GM23338 (cell line): Measurements from ENCODE around the gene RBM12. TPM values are rescaled to one million over a fixed set of nuclear protein-coding genes. Genes with fewer than 3 reads are reported as not detected.

Source experiments
- ATAC-seq: fragments of 200-7000 bp; cut with Tn5 transposase; 3 replicates; pipeline ENCODE4 v1.9.1; 2020
- DNase-seq: peaks from one replicate; pipeline ENCODE4 v3.0.0-alpha.2; 2015; ENCODE audit warnings: low spot score
- H2AFZ ChIP-seq: fragments of 200-600 bp; sonication (generic); 2 replicates; pipeline ENCODE4 v1.8.0; 2016; ENCODE audit warnings: antibody characterized with exemption, mild to moderate bottlenecking, moderate library complexity
- H3F3A ChIP-seq: fragments of 200-600 bp; sonication (generic); replicated peaks from 2 replicates; pipeline ENCODE4 v1.8.0; 2017; ENCODE audit warnings: antibody characterized with exemption, mixed run types, low read depth
- H3K27ac ChIP-seq: fragments of 200-600 bp; sonication (generic); 2 replicates; pipeline ENCODE4 v1.6.1; 2016; ENCODE audit warnings: low read depth
- H3K27me3 ChIP-seq: fragments of 200-600 bp; sonication (generic); 2 replicates; pipeline ENCODE4 v1.8.0; 2016; ENCODE audit warnings: mild to moderate bottlenecking, mixed run types, moderate library complexity; ENCODE audit not compliant: insufficient read depth
- H3K36me3 ChIP-seq: fragments of 200-600 bp; sonication (generic); 2 replicates; pipeline ENCODE4 v1.8.0; 2016; ENCODE audit warnings: mild to moderate bottlenecking; ENCODE audit not compliant: insufficient read depth
- H3K4me1 ChIP-seq: fragments of 200-600 bp; sonication (generic); 2 replicates; pipeline ENCODE4 v1.8.0; 2016; ENCODE audit warnings: mild to moderate bottlenecking, moderate library complexity; ENCODE audit not compliant: insufficient read depth
- H3K4me2 ChIP-seq: fragments of 200-600 bp; sonication (generic); 2 replicates; pipeline ENCODE4 v1.7.1; 2017; ENCODE audit warnings: mixed run types
- H3K4me3 ChIP-seq: fragments of 200-600 bp; sonication (generic); 2 replicates; pipeline ENCODE4 v1.6.1; 2016; ENCODE audit warnings: mixed run types
- H3K79me2 ChIP-seq: fragments of 200-600 bp; sonication (generic); replicated peaks from 2 replicates; pipeline ENCODE4 v1.8.0; 2017; ENCODE audit warnings: mild to moderate bottlenecking; ENCODE audit not compliant: insufficient read depth
- H3K9me2 ChIP-seq: fragments of 200-600 bp; sonication (generic); 2 replicates; pipeline ENCODE4 v1.8.0; 2017; ENCODE audit not compliant: insufficient read depth
- H4K20me1 ChIP-seq: fragments of 200-600 bp; sonication (generic); replicated peaks from 2 replicates; pipeline ENCODE4 v1.8.0; 2017; ENCODE audit warnings: mild to moderate bottlenecking; ENCODE audit not compliant: insufficient read depth
- H3K27ac Mint-ChIP-seq: 2 replicates; pipeline ENCODE4 v1.8.0; 2020; ENCODE audit warnings: inconsistent platforms, mild to moderate bottlenecking, moderate library complexity, mixed read lengths
- H3K27me3 Mint-ChIP-seq: 3 replicates; pipeline ENCODE4 v1.8.0; 2022; ENCODE audit warnings: low read depth, mild to moderate bottlenecking, moderate library complexity, mixed read lengths, inconsistent platforms; ENCODE audit not compliant: insufficient read depth, poor library complexity
- H3K36me3 Mint-ChIP-seq: 3 replicates; pipeline ENCODE4 v1.8.0; 2021; ENCODE audit warnings: low read depth, mild to moderate bottlenecking, inconsistent platforms, moderate library complexity, mixed read lengths
- H3K4me1 Mint-ChIP-seq: 3 replicates; pipeline ENCODE4 v1.8.0; 2020; ENCODE audit warnings: mild to moderate bottlenecking, inconsistent platforms, mixed read lengths
- H3K4me3 Mint-ChIP-seq: 3 replicates; pipeline ENCODE4 v1.8.0; 2021; ENCODE audit warnings: moderate library complexity, mild to moderate bottlenecking, inconsistent platforms, mixed read lengths
- H3K9me3 Mint-ChIP-seq: 3 replicates; pipeline ENCODE4 v1.8.0; 2020; ENCODE audit warnings: moderate library complexity, mild to moderate bottlenecking, inconsistent platforms, mixed read lengths
- CREB1 ChIP-seq: fragments of 250-450 bp; sonication (Bioruptor Pico); IDR thresholded peaks from 2 replicates; pipeline ENCODE4 v1.5.0; 2020; ENCODE audit warnings: low read depth, mild to moderate bottlenecking, moderate library complexity
- ETS1 ChIP-seq: IDR thresholded peaks from 2 replicates; pipeline ENCODE4 v1.6.1; 2016; ENCODE audit warnings: antibody characterized with exemption
- EZH2 ChIP-seq: fragments of 200-600 bp; sonication (generic); IDR thresholded peaks from one replicate; pipeline ENCODE4 v1.8.0; 2017; ENCODE audit warnings: antibody characterized with exemption, mild to moderate bottlenecking, low read depth; ENCODE audit not compliant: unreplicated experiment
- JUNB ChIP-seq: IDR thresholded peaks from one replicate; pipeline ENCODE4 v1.6.1; 2016; ENCODE audit warnings: antibody characterized with exemption; ENCODE audit not compliant: unreplicated experiment
- NANOG ChIP-seq: IDR thresholded peaks from 2 replicates; pipeline ENCODE4 v1.6.1; 2016; ENCODE audit warnings: antibody characterized with exemption, borderline replicate concordance
- POLR2AphosphoS5 ChIP-seq: IDR thresholded peaks from 2 replicates; pipeline ENCODE4 v1.6.1; 2016; ENCODE audit warnings: antibody characterized with exemption, low read depth
- ZNF114 ChIP-seq: fragments of 250-450 bp; sonication (Bioruptor Pico); IDR thresholded peaks from 2 replicates; pipeline ENCODE4 v1.5.0; 2020; ENCODE audit warnings: mild to moderate bottlenecking, moderate library complexity
- ZNF331 ChIP-seq: fragments of 250-450 bp; sonication (Bioruptor Pico); IDR thresholded peaks from 2 replicates; pipeline ENCODE4 v1.5.0; 2020; ENCODE audit warnings: low read depth, mild to moderate bottlenecking, moderate library complexity
- polyA plus RNA-seq: library from polyadenylated mRNA; unstranded; fragments of >200 nt; fragmentation: Nextera tagmentation; extraction: Ambion mirVana; gene quantifications from 2 replicates; pipeline ENCODE4 v1.2.1, GENCODE V29; 2016
- total RNA-seq: library from RNA; depleted of rRNA; stranded (reverse); fragments of >200 nt; shearing (Covaris generic); gene quantifications from 2 replicates; pipeline ENCODE4 v1.2.3, GENCODE V29; 2014
- TF ChIP-seq, protein P1 (sequence below): IDR thresholded peaks from one replicate; pipeline ENCODE4 v1.6.1; 2018; ENCODE audit warnings: antibody characterized with exemption; ENCODE audit not compliant: unreplicated experiment

Gene RBM12
- total and polyA plus RNA-seq, 2 experiments from 2014 or later = 22.3 to 82.2 TPM

DNA sequence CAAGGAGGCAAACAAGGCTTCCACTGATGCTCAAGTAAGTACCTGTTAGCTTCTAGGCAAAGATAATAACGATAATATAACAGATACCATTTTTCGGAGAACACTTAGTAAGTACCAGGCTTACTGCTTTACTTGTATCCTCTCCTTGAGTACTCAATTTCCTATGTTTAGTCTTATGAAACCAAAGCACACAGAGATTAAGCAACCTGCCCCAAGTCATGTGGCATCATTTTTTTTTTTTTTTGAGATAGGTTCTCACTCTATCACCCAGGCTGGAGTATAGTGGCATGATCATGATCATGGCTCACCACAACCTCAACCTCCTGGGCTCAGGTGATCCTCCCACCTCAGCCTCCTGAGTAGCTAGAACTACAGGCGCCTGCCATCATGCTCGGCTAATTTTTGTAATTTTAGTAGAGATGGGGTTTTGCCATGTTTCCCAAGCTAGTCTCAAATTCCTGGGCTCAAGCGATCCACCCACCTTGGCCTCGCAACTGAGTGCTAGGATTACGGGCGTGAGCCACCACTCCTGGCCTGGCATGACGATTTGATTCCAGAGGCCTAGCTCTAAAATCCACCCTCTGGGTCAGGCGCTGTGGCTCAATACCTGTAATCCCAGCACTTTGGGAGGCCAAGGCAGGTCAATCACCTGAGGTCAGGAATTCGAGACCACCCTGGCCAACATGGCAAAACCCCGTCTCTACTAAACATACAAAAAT, 35.1 kb downstream of the RBM12 start:
- no peak overlapping the region for H3K4me3 ChIP-seq
- Mint-ChIP-seq H3K4me1 (no peaks in the 10 kb centered on the region), H3K4me3 (no peak overlapping the region), H3K36me3 (peaks cover 59% of the 10 kb centered on the region), H3K27me3 (peaks cover 7% of the 10 kb centered on the region), H3K27ac (no peak overlapping the region), H3K9me3 (no peaks in the 10 kb centered on the region)
- H3K4me2 ChIP-seq = no peak overlapping the region
- DNase-seq (no peak), ATAC-seq (no peak)
- peaks cover 33% of the 10 kb centered on the region for H3K36me3 ChIP-seq
- no peak overlapping the region for H3K27ac ChIP-seq
- H3K27me3 ChIP-seq = no peaks in the 10 kb centered on the region
- H4K20me1 ChIP-seq = peaks cover 7% of the 10 kb centered on the region
- H3K4me1 ChIP-seq = no peaks in the 10 kb centered on the region
- no peak overlapping the region for H2AFZ ChIP-seq
- TF ChIP-seq ZNF114 (CRISPR knock-in tag) (no peak), POLR2AphosphoS5 (no peak)
- TF ChIP-seq, protein P1, sequence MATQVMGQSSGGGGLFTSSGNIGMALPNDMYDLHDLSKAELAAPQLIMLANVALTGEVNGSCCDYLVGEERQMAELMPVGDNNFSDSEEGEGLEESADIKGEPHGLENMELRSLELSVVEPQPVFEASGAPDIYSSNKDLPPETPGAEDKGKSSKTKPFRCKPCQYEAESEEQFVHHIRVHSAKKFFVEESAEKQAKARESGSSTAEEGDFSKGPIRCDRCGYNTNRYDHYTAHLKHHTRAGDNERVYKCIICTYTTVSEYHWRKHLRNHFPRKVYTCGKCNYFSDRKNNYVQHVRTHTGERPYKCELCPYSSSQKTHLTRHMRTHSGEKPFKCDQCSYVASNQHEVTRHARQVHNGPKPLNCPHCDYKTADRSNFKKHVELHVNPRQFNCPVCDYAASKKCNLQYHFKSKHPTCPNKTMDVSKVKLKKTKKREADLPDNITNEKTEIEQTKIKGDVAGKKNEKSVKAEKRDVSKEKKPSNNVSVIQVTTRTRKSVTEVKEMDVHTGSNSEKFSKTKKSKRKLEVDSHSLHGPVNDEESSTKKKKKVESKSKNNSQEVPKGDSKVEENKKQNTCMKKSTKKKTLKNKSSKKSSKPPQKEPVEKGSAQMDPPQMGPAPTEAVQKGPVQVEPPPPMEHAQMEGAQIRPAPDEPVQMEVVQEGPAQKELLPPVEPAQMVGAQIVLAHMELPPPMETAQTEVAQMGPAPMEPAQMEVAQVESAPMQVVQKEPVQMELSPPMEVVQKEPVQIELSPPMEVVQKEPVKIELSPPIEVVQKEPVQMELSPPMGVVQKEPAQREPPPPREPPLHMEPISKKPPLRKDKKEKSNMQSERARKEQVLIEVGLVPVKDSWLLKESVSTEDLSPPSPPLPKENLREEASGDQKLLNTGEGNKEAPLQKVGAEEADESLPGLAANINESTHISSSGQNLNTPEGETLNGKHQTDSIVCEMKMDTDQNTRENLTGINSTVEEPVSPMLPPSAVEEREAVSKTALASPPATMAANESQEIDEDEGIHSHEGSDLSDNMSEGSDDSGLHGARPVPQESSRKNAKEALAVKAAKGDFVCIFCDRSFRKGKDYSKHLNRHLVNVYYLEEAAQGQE = no peak
- peaks cover 8% of the 10 kb centered on the region for H3K79me2 ChIP-seq
- no peaks in the 10 kb centered on the region for H3K9me2 ChIP-seq
- H3F3A ChIP-seq = peaks cover 8% of the 10 kb centered on the region; the same call in 1 of the 2 replicates

GRCh38 chr20:35627121-35627520, 37.6 kb downstream of the RBM12 start:
- H3K36me3 Mint-ChIP-seq = peaks cover 55% of the 10 kb centered on the region
- Histone ChIP-seq H3K79me2 (no peaks in the 10 kb centered on the region), H3K4me1 (no peaks in the 10 kb centered on the region), H3K4me2 (no peak overlapping the region), H3K9me2 (no peaks in the 10 kb centered on the region), H4K20me1 (no peaks in the 10 kb centered on the region; the same call in none of the 2 replicates), H3K27me3 (no peaks in the 10 kb centered on the region), H3F3A (peaks cover 8% of the 10 kb centered on the region; the same call in 1 of the 2 replicates), H3K4me3 (no peak overlapping the region), H3K27ac (0 out of 2 replicates have a peak overlapping the region, but pooled peaks have one; percentile 32), H2AFZ (no peak overlapping the region), H3K36me3 (peaks cover 33% of the 10 kb centered on the region)
- H3K4me3 Mint-ChIP-seq = no peak overlapping the region
- ATAC-seq (no peak), DNase-seq (no peak)
- no peaks in the 10 kb centered on the region for H3K9me3 Mint-ChIP-seq
- TF ChIP-seq ETS1 (no peak), ZNF114 (CRISPR knock-in tag) (no peak), JUNB (no peak), ZNF331 (CRISPR knock-in tag) (no peak), CREB1 (CRISPR knock-in tag) (no peak), POLR2AphosphoS5 (no peak), EZH2 (no peak), NANOG (no peak)
- TF ChIP-seq, protein P1 = no peak
- no peak overlapping the region for H3K27ac Mint-ChIP-seq
- H3K27me3 Mint-ChIP-seq = peaks cover 2% of the 10 kb centered on the region
- H3K4me1 Mint-ChIP-seq = no peaks in the 10 kb centered on the region
